ENCODE measurements around the gene NSG1.

DNA sequence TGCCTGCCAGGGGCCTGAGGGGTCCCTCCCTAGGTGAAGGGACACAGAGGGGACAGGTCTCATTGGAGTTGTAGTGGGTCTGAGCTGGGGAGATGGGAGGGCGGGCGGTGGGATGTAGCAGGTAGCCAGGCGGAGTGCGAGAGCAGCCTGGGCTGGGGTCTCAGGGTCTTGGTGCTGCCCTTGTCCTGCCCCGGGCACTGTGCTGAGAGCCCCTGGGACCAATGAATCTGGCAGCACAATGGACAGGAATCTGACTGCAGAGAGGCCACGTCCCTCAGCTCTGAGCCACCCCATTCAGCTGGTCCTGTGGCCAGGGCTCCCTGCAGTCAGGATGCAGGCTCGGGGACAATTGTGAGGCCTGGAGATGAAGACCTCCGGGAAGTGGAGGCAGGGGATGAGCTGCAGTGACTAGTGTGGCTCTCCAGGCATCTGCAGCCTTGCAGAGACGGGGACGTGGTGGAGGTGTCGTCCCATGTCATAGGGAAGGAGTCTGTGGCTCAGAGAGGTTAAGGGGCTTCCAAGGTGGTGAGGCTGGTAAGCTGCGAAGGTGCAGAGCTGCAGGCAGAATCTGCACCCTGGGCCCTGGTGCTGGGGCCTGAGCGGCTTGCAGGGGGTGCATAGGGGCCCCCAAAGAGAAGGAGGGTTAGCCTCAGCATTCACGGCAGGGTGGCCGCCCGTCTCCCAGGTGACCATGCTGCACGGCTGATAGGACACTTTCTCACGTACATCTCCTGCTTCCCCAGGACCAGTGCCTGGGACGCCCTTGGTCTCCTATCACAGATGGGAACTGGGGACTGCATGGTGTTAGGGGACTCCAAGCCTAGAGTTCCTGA lies 20.6 kb downstream of the NSG1 start:
- TF ChIP-seq CTCF (IDR thresholded peaks at IDR 0.05) (no peak), POLR2AphosphoS5 (IDR thresholded peaks at IDR 0.05) (no peak)

All from gastroesophageal sphincter (tissue), 3 donors.